ENCODE measurements around the gene FSD2.
"Not testable (repeated sequence)": the region's sequence is repeated elsewhere in the genome, so short reads cannot be mapped to it uniquely, and the experiment has no call there.

Gene FSD2

DNA sequence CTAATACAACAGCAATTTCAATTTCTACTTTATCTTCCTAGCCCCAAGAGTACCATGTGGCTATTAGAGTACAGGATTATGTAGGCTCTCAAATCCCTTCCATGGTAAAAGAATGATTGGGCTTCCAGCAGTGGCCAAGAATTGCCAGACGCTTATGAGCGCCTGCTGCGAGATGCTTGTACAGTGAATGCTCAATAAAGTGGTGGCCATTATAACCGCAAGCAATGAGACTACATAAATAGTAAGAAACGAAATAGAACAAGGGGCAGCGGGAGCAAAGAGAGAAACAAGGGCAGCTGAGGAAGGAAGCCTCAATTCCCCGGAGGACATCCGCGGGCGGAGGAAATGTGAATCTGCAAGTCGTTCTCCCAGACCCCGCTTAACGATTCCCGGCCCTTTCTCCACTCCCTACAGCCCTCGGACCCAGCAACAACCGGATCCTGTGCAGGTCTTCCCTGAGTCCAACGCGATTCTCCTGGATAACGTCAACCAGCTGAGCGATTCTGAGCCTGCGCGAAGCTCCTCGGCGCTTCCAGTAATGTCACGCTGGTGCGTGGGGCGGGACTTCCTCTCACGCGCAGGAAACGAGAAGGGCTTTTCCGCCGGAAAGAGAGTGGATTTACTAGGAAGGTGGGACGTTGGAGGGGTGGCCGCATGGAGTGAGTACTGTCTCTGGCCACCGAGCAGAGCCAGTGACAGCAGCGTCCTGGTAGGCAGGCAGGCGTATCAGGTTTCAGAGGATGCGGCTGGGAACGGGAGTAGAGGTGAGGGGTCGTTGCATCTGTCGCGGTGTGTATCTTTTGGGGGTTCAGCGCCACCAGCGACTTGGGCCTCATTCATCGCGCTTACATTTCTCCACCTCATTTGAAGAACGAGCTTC, 55.7 kb downstream of the FSD2 start:
- peak overlapping the region; percentile 85 for H3K27ac ChIP-seq
- DNase-seq (ENCODE audit: low read depth, low spot score) = peak; percentile 62

DNA sequence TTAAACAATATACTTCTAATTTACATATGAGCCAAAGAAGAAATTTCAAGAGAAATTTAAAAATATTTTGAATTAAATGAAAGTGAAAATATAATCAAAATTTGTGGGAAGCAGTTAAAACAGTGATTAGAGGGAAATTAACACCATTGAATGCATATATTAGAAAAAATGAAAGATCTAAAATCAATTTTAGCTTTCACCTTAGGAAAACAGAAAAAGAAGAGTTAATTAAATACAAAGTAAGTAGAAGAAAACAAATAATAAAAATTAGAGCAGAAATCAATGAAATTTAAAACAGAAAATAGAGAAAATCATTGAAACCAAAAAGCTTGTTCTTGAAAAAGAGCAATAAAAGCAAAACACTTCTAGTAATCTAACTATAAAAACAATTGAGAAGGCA, 57.6 kb downstream of the FSD2 start:
- no peak for DNase-seq (ENCODE audit: low read depth, low spot score)
- no peak overlapping the region for H3K27ac ChIP-seq

DNA sequence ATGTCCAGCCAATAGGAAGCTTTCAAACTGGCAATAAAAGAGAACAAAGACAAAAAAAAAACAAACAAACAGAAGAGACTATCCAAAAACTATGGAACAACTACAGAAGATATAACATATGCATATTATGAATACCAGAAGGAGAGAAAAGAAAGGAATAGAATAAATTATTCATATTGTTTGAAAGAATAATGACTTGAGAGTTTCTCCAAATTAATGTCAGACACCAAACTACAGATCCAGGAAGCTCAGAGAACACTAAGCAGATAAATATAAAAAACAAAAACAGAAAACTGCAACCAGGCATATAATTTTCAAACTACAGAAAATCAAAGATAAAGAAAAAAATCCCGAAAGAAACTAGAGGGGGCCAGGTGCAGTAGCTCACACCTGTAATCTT, 62.1 kb downstream of the FSD2 start:
- DNase-seq (ENCODE audit: low read depth, low spot score) = no peak
- H3K27ac ChIP-seq = peak overlapping the region; percentile 93

DNA sequence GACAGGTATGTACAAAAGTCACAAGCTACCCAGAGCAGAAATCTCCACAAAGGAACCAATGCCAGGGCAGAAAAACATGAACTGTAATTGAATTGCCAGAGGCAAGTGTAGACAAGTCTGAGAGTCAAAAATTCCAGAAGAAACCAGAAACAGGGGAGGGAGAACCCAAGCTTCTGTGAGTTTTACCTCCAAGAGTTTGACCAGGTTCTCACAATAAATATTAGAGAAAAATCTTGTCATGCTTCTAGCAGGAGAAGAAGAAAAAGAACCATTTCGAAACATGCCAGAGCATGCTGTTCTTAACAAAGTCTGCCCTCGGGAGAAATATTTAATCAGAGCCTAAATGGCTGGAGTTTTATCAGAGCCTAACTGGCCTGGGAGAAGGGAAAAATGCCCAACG, 63.7 kb downstream of the FSD2 start:
- peak overlapping the region; percentile 93 for H3K27ac ChIP-seq
- peak; percentile 40 for DNase-seq (ENCODE audit: low read depth, low spot score)

DNA sequence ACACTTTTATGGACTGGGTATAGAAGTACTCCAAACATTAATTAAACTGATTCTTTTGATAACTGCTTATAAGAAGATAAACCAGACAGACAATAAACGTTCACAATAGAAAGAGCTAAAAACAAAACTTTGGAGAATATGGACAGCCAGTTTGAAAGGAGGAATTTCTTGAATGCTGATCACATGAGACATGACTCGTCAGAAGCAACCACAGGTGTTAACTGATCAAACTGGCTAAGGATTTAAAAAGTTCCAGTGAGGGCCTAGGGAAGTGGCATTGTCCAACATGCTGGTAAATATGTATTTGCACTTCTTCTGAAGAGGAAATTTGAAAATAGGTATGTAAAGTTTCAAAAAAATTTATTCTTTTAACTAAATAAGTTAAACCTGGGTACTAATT, 66.8 kb downstream of the FSD2 start:
- no peak for DNase-seq (ENCODE audit: low read depth, low spot score)
- peak overlapping the region; percentile 21 for H3K27ac ChIP-seq

DNA sequence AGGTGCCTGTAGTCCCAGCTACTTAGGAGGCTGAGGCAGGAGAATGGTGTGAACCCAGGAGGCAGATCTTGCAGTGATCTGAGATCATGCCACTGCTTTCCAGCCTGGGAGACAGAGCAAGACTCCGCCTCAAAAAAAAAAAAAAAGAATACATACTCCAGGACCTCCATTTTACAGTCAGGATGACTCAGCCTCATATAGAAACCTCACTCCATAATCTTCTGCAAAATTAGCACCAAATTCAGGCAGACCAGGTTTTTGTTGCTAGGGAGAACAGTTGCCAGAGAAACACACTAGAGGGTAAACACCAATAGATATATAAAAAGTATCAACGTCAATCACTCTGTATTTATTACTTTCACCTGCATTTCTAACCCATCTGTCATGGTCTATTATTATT, 67.9 kb downstream of the FSD2 start:
- no peak for DNase-seq (ENCODE audit: low read depth, low spot score)

DNA sequence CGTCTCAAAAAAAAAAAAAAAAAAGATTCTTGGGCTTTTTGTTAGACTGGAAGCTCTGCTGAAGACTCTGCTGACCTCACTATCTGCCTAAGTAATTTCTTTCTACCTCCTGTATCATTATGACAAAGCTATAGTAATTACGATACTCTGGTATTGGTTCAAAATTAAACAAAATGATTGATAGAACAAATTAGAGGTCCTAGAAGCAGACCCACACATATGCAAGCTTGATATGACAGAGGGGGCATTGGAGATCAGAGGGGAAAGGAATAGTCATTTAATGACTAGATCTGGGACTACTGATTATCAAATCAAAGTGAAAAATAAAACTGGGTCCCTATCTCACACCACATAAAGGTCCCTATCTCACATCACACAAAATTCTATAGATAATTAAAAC, 74.3 kb downstream of the FSD2 start:
- DNase-seq (ENCODE audit: low read depth, low spot score) = no peak
- no peak overlapping the region for H3K27ac ChIP-seq

More for the DNA sequence above, 67.9 kb downstream of the FSD2 start:
- no peak overlapping the region for H3K27ac ChIP-seq

DNA sequence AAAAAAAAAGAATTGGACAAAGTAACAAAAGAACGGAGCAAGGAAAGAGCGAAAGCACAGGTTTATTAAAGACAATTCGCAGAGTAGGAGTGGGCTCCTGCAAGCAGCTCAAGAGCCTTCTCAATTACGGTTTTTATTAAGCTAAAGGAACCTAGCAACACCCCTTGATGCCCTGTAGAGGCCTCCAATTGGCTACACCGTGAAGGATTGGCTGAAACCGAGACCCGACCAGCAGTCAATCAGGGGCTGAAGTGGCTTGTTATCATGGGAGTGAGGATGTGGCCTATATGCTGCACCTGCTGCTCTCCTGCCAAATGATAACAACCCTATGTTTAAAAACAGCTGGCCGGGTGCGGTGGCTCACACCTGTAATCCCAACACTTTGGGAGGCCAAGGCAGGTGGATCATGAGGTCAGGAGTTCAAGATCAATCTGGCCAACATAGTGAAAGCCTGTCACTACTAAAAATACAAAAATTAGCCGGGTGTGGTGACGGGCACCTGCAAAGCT, 75.8 kb downstream of the FSD2 start:
- H3K27ac ChIP-seq = no peak overlapping the region
- no peak for DNase-seq (ENCODE audit: low read depth, low spot score)

DNA sequence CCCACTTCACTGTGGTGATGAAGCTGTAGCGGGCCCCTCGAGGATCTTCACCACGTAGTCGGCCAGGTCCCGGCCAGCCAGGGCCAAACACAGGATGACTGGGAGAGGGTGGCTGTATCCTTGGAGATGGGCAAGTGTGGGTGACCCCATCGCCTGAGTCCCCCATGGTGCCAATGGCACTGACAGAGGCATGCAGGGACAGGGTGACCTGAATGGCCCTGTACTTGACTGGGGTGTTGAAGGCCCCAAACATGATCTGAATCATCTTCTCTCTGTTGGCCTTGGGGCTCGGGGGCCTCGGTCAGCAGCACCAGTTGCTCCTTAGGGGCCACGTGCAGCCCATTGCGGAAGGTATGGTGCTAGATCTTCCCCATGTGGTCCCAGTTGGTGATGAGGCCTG, 79.1 kb downstream of the FSD2 start:
- no peak for DNase-seq (ENCODE audit: low read depth, low spot score)
- H3K27ac ChIP-seq = no peak overlapping the region

DNA sequence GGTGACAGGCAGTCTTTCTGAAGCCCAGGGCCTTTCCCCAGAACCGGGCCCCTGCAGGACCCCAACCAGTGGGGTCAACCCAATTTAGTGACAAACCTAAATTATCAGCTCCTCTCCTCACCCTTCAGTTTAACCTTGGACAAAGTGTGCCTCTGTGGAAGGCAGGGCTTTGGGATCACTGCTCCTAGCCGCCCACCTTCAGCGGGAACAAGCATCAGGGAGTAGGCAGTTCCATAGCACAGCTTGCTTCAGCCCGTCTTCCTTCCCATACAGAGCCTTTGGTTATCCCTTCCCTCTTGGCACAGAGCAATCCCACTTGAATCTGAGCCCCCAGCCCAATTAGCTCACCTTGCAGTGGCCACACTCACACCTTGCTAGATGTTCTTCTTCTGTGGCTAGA, 90.9 kb downstream of the FSD2 start:
- no peak overlapping the region for H3K27ac ChIP-seq
- DNase-seq (ENCODE audit: low read depth, low spot score) = no peak

DNA sequence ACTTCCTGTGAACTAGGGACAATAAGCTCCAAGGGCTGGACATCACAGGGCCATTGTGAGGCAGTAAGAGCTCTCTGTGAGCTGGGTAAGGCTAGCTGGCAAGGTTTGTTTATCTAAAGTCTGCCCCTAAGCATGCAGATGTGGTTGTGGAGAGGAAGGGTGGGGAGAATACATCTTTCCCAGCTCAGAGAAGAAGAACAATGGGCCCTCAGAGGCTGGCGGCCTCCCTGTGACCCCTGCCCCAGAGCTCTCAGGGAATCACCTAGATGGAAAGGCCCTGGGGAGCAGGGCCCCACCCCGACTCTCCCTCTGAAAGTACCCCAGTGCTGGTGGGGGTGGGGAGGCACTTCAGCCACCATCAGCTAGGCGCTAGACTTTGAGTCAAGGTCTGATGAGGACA, 91.9 kb downstream of the FSD2 start:
- DNase-seq (ENCODE audit: low read depth, low spot score) = no peak
- no peak overlapping the region for H3K27ac ChIP-seq

DNA sequence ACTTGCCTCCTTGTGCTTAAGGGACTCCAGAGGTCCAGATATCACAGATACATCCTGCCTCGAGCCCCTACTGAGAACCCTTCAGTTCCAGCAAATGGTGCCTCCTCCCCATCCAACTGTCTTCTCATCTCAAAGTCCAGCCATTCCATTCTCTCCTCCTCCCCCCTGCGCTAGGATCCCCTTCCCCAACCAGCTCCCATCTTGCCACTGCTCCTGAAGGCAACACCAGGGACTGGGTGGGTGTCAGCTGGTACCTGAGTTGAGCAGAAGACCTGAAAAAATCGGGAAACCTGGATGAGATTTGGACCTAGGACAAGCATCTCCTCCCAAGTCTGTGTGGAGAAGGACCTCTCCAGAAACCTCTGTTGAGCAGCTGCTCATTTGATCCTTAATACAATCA, 93.8 kb downstream of the FSD2 start:
- DNase-seq (ENCODE audit: low read depth, low spot score) = no peak
- no peak overlapping the region for H3K27ac ChIP-seq

DNA sequence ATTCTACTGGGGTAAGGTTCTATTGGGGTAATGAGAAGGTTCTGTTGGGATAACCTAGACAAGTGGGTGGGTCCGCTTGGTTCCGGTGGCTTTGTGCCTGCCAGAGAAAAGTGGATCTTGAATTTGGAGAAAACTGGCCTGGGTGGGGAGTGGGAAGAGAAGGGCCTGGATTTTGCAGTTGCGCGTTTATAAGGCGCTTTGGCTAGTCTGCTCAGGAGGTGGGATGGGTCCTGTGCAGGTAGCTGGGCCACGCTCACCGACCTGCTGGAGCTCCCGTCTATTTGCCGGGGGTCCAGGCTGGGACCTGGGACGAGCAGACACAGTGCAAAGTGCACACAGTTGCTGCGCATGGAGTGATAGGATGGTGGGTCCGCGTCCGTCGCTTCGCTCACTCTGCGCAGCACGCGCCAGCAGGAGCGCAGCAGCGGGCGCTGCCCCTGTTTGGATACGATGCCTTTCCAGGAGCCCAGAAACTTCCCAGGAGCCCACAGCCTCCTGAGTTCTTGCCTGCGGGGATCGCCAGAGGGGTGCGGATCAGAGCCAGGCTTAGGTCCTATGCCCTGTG, 94.9 kb downstream of the FSD2 start:
- H3K27ac ChIP-seq = no peak overlapping the region
- DNase-seq (ENCODE audit: low read depth, low spot score) = no peak

DNA sequence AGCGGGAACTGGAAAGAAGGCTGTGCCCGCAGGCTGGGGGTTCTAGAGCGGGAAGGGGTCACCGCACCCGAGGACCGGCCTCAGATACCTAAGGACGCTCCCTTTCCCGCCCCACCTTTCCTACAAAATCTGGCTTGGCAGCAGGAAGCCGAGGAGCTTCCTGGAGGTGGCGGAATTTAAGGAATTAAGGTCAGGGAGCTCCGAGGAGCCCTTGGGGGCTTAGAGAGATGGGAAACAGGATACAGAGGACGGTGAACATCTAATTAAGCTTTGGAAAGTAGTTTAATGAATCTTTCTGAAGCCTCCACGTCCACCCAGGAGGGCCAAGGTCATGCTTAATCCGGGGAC, 95.7 kb downstream of the FSD2 start:
- H3K27ac ChIP-seq = no peak overlapping the region
- DNase-seq (ENCODE audit: low read depth, low spot score) = no peak

DNA sequence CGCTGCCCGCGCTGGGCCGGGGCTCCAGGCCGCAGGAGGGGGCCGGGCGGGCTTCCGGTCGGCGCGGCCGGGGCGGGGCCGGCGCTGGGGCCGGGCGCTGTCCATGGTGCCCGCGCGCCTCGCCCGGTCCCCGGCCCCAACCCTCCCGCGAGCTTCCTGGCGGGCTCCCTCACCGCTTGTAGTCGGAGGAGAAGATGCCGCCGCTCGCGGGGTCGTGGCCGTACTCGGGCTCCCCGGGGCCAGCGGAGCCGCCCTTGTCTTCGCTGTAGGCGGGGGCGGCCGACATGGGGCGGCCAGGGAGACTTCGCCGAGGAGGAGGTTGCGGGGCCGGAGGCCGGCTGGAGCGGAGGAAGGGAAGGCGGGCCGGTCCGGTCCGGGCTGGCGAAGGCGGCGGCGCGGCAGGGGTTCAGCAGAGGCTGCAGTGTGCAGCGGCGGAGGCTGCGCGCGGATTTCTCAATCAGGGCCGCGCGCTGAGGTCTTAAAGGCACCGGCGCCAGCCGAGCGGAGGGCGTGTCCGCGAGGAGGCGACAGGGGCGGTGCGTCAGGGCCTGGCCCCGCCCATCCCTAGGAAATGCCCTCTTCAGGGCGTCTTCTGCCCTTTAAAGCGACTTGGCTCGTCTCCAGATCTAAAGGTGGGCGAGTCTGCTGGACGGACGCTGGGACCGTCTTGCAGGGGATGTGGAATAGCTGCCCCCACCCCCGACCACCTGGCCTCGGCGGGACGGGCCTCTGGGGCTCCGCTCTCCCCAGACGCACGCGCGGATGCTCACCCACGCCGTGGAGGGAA, 96.3 kb downstream of the FSD2 start, which contains the start of gene AP3B2:
Gene AP3B2, minus strand, starts transcription at position 455 of the 787 bp plus-strand sequence. Its CDS starts 169 bp downstream, at position 286.
- H3K27ac ChIP-seq = peak within 1 kb of the TSS; percentile 21
- DNase-seq (ENCODE audit: low read depth, low spot score) = peak; percentile 6

DNA sequence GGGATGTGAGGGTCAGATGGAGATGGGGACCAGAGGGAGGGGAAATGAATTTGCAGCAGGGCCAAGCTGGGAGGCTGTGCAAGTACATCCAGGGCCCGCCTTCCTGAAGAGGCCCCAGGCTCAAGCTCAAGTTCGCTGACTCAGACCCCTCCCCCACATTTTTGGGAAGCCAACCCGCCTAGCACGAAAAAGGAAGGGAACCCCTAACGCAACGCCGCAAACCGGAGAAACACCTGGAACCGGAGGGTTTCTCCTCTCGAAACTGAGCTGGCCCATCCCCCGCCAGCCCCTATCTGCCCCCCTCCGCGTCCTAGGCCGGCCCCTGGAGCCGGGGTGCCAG, 96.8 kb downstream of the FSD2 start:
- DNase-seq (ENCODE audit: low read depth, low spot score) = no peak
- H3K27ac ChIP-seq = no peak overlapping the region

DNA sequence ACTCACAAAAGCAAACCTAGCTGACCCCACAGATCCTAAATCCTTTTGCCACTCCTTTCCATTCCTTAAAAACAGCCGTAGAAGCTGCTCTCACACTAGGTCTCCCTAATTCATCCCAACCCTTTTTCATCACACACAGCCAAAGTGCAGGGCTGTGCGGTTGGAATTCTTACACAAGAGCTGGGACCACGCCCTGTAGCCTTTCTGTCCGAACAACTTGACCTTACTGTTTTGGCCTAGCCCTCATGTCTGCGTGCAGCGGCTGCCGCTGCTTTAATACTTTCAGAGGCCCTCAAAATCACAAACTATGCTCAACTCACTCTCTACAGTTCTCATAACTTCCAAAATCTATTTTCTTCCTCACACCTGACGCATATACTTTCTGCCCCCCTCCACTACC, 100.0 kb downstream of the FSD2 start:
- DNase-seq (ENCODE audit: low read depth, low spot score); H3K27ac ChIP-seq: not testable (repeated sequence)
